SU-DHL-6 (cell line): ENCODE data around the gene ZFAND3.

Experiments
- H2AFZ ChIP-seq: fragments of 200-600 bp; sonication (generic); 2 replicates; pipeline ENCODE4 v1.6.1; 2014; ENCODE audit warnings: low read depth, mild to moderate bottlenecking, moderate library complexity, mixed read lengths, antibody characterized with exemption, low read length; ENCODE audit not compliant: severe bottlenecking
- H3F3A ChIP-seq: fragments of 200-600 bp; shearing (Covaris generic); 2 replicates; pipeline ENCODE4 v1.6.0; 2016; ENCODE audit warnings: antibody characterized with exemption, mild to moderate bottlenecking; ENCODE audit not compliant: insufficient read depth
- H3K27ac ChIP-seq: fragments of 200-600 bp; sonication (generic); 2 replicates; pipeline ENCODE4 v1.5.1; 2016; ENCODE audit warnings: low read depth, mild to moderate bottlenecking, low read length, moderate library complexity, mixed read lengths
- H3K27me3 ChIP-seq: fragments of 200-600 bp; sonication (generic), shearing (Covaris generic); 2 replicates; pipeline ENCODE4 v1.6.0; 2014; ENCODE audit warnings: mild to moderate bottlenecking, low read length
- H3K36me3 ChIP-seq: fragments of 200-600 bp; sonication (generic); 2 replicates; pipeline ENCODE4 v1.6.1; 2014; ENCODE audit warnings: mild to moderate bottlenecking, low read length, mixed read lengths
- H3K4me2 ChIP-seq: fragments of 300-600, 200-600 bp; shearing (Covaris generic), sonication (generic); 2 replicates; pipeline ENCODE4 v1.6.0; 2014; ENCODE audit warnings: low read length, low read depth, mild to moderate bottlenecking; ENCODE audit not compliant: poor library complexity, severe bottlenecking
- H3K4me3 ChIP-seq: fragments of 200-600 bp; sonication (generic); 2 replicates; pipeline ENCODE4 v1.5.1; 2014; ENCODE audit warnings: antibody characterized with exemption, low read length, mild to moderate bottlenecking, mixed read lengths; ENCODE audit not compliant: insufficient read depth, poor library complexity, severe bottlenecking
- H3K79me2 ChIP-seq: fragments of 200-600 bp; sonication (generic); 2 replicates; pipeline ENCODE4 v1.6.1; 2014; ENCODE audit warnings: mild to moderate bottlenecking, low read length, moderate library complexity; ENCODE audit not compliant: insufficient read depth
- H3K9ac ChIP-seq: fragments of 200-600 bp; sonication (generic); 2 replicates; pipeline ENCODE4 v1.7.0; 2014; ENCODE audit warnings: mild to moderate bottlenecking, low read length
- H3K9me2 ChIP-seq: fragments of 200-600 bp; sonication (generic); replicated peaks from 2 replicates; pipeline ENCODE4 v1.6.1; 2014; ENCODE audit warnings: low read length; ENCODE audit not compliant: insufficient read depth
- H3K9me3 ChIP-seq: fragments of 200-600 bp; sonication (generic); 2 replicates; pipeline ENCODE4 v1.6.1; 2014; ENCODE audit warnings: low read length, mixed read lengths; ENCODE audit not compliant: insufficient read depth
- H4K20me1 ChIP-seq: fragments of 200-600 bp; sonication (generic); 2 replicates; pipeline ENCODE4 v1.6.1; 2014; ENCODE audit warnings: low read depth, mild to moderate bottlenecking, antibody characterized with exemption, low read length, moderate library complexity, mixed read lengths
- CTCF ChIP-seq: fragments of 200-600 bp; sonication (generic); IDR thresholded peaks from one replicate; pipeline ENCODE4 v1.5.1; 2017; ENCODE audit warnings: antibody characterized with exemption, mild to moderate bottlenecking, low read length, moderate library complexity; ENCODE audit not compliant: insufficient read depth, poor library complexity, severe bottlenecking
- EZH2phosphoT487 ChIP-seq: fragments of 200-600 bp; sonication (generic), shearing (Covaris generic); conservative IDR thresholded peaks from 2 replicates; pipeline ENCODE4 v1.6.1; 2018; ENCODE audit warnings: mild to moderate bottlenecking, antibody characterized with exemption, low read length, moderate library complexity, mixed read lengths

ZFAND3 gene

DNA sequence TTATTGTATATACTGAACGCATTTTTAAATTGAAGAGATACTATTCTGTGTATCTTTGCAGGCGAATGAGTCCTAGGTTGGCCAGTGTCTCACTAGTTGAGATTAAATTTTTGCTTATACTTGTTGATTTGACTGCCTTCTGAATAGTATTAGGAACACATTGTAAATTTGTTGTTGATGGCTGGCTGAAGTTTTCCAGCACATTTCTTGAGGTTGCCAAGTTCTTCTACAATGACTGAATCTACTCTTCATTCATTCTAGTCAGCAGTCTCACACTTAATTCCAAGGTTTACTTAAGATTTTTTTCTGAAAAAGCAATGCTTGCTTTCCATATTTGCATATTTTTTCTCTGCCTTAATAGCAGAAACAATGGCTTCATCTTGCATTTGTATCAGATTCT lies 151.7 kb downstream of the ZFAND3 start:
- Histone ChIP-seq H4K20me1 (no peaks in the 10 kb centered on the region), H2AFZ (no peak overlapping the region), H3K9ac (no peak overlapping the region), H3K36me3 (peaks cover 16% of the 10 kb centered on the region), H3K9me3 (peaks cover 26% of the 10 kb centered on the region), H3K79me2 (peaks cover 18% of the 10 kb centered on the region), H3K4me2 (no peak overlapping the region), H3K4me3 (no peak overlapping the region), H3F3A (no peaks in the 10 kb centered on the region; the same call in 1 of the 2 replicates), H3K27me3 (no peaks in the 10 kb centered on the region), H3K27ac (no peak overlapping the region), H3K9me2 (no peaks in the 10 kb centered on the region)
- no peak for TF ChIP-seq CTCF
- no peak for TF ChIP-seq EZH2phosphoT487

- peaks cover 18% of the 10 kb centered on the region for H3K79me2 ChIP-seq
- H3K36me3 ChIP-seq: peaks cover 16% of the 10 kb centered on the region
- H3K4me2 ChIP-seq: no peak overlapping the region
- H3K9me3 ChIP-seq: peaks cover 26% of the 10 kb centered on the region
- no peak overlapping the region for H3K4me3 ChIP-seq
- H3K9me2 ChIP-seq: no peaks in the 10 kb centered on the region
- H3K9ac ChIP-seq: no peak overlapping the region
- no peaks in the 10 kb centered on the region; the same call in 1 of the 2 replicates for H3F3A ChIP-seq
- TF ChIP-seq CTCF (no peak), EZH2phosphoT487 (no peak)
- no peak overlapping the region for H2AFZ ChIP-seq
- H3K27me3 ChIP-seq: no peaks in the 10 kb centered on the region
- no peak overlapping the region for H3K27ac ChIP-seq
- H4K20me1 ChIP-seq: no peaks in the 10 kb centered on the region
Measured at GRCh38 chr6:37971711-37972390, 152.3 kb downstream of the ZFAND3 start.

DNA sequence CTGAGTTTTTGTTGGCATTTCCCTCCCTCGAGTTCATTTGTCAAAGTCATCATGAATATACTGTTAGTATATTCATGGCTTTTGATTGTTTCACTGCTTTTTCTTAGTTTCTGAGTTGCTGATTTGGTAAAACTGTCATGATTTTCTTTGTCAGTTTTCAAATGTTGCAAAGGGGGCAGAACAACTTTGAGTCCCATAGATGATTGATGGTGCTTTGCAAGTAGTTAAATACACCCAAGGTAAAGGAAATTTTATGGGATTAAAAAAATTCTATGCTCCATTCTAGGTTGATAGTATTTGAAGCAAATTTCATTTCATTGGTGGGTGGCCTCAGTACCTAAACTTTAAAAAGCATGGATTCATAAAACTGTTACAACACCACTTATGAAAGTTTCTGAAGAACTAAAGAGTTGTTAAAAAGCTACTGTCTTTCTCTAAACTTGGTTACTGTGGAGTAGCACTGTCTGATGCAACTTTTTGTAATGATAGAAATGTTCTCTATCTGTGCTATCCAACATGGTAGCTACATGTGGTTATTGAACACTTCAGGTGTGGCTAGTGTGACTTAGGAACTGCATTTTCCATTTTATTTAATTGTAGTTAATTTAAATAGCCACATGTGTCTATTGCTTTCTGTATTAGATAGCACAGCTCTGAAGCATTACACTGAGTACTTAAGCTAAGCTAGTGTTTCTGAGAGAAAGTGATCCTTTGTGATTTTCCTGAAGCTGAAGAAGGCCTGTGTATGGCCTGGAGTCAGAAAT lies 153.6 kb downstream of the ZFAND3 start:
- Histone ChIP-seq H3K27me3 (no peaks in the 10 kb centered on the region), H3K36me3 (peaks cover 16% of the 10 kb centered on the region), H4K20me1 (no peaks in the 10 kb centered on the region), H3F3A (no peaks in the 10 kb centered on the region; the same call in 1 of the 2 replicates), H3K4me3 (no peak overlapping the region), H3K4me2 (no peak overlapping the region), H3K9me3 (peaks cover 26% of the 10 kb centered on the region), H3K27ac (no peak overlapping the region), H2AFZ (no peak overlapping the region), H3K9ac (no peak overlapping the region), H3K79me2 (peaks cover 18% of the 10 kb centered on the region), H3K9me2 (no peaks in the 10 kb centered on the region)
- no peak for TF ChIP-seq CTCF
- no peak for TF ChIP-seq EZH2phosphoT487
